ENCODE data around the gene ANAPC1.
"Not testable (repeated sequence)": the region's sequence is repeated elsewhere in the genome, so short reads cannot be mapped to it uniquely, and the experiment has no call there.

The ANAPC1 gene

DNA sequence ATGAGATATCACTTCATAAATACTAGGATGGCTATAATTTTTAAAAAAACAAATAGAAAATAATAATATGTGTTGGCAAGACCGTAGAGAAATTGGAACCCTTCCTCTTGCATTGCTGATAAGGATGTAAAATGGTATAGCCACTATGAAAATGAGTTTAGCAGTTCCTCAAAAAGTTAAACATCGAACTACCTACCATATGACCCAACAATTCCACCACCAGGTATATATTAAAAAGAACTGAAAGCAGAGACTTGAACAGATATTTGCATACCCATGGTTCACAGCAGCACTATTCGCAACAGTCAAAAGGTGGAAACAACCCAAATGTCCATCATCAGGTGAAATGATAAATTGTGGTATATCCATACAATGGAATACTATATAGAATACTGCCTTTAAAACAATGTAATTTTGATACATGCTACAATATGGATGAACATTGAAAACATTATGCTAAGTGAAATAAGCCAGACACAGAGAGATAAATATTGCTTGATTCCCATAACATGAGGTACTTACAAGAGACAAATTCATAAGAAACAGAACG, 55.7 kb downstream of the ANAPC1 start:
- not testable (repeated sequence) for DNase-seq (ENCODE audit: low read depth); H3K4me3 ChIP-seq (ENCODE audit: low read depth, low read length)

DNA sequence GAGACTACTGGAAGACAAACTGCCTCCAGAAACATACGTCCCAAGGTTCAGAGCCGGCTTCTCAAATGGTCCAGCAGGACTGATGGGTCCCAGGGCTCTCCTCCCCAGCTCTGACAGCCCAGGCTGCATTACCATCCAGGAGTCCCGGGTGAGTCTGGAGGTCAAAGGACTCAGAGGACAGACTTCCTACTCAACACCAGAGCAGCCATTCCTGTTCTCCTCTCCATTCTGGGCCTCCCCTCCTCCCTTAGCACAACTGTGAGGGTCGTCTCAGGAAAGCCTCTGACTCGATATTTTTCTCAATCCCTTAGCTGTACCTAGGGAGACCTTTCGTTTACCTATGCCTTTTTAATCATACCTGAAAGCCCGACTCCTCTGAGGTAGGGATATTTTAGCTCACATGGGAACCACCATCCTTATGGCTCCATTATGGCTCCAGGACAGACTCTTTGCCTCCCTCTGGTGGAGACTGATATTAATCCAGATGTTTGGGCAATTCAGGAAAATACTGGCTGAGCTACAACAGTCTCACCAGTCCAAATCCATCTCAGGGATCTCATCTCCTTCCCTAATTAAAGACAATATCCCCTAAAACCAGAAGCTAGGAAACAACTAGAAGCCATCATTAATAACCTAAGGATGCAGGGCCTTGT, 70.9 kb downstream of the ANAPC1 start:
- H3K4me3 ChIP-seq (ENCODE audit: low read depth, low read length): not testable (repeated sequence)

DNA sequence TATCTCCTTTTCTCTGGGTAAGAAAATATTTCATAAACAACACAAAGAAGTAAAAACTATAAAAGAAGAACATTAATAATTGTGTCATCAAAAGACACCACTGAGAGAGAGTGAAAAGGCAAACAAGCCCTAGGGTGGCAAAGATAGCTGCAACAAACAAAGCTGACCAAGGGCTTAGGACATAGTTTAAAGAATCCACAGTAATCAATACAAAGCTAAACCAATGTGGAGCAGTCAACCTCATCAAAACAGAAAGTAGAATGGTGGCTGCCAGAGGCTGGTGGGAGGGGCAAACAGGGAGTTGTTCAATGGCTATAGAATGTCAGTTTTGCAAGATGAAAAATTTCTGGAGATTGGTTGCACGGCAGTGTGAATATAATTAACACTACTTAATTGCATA, 93.4 kb downstream of the ANAPC1 start:
- H3K4me3 ChIP-seq (ENCODE audit: low read depth, low read length); DNase-seq (ENCODE audit: low read depth): not testable (repeated sequence)

More for the DNA sequence above, 70.9 kb downstream of the ANAPC1 start:
- not testable (repeated sequence) for DNase-seq (ENCODE audit: low read depth)

DNA sequence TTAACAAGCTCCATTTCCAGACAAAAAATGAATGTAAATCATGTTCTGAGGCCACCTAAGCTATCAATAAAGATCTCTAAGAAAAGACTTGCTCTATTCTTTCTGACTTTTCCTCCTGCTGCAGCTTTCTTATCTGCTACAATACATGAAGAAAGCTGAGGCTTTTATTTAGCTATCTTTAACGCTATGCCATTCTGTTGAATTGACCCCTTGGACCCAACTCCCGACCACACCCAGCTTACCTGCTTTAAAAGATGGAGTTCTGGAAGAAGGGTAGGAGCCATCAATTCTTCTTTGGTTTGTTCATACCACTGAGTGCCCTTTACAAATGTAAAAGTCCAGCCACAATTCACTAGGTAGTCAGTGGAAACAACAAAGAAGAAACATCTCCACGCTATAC, 99.9 kb downstream of the ANAPC1 start:
- not testable (repeated sequence) for DNase-seq (ENCODE audit: low read depth); H3K4me3 ChIP-seq (ENCODE audit: low read depth, low read length)

DNA sequence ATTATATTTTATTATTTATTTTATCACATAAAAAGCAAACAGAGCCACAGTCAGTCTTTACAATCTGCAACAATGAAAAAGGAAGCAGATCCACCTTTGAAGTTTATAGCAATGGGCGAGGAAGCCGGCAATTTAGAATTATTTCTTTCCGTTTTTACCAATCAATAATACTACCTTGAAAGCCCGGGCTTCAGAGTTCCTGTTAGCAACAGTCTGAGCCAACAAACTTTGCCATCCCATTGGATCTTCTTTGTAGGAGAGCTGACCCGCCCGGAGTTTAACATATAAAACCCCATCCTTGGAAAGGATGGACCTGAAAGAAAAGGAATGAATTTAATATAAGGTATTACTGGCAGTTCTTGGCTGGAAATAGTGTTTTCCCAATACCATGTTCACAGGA, 101.8 kb downstream of the ANAPC1 start:
- not testable (repeated sequence) for H3K4me3 ChIP-seq (ENCODE audit: low read depth, low read length); DNase-seq (ENCODE audit: low read depth)

DNA sequence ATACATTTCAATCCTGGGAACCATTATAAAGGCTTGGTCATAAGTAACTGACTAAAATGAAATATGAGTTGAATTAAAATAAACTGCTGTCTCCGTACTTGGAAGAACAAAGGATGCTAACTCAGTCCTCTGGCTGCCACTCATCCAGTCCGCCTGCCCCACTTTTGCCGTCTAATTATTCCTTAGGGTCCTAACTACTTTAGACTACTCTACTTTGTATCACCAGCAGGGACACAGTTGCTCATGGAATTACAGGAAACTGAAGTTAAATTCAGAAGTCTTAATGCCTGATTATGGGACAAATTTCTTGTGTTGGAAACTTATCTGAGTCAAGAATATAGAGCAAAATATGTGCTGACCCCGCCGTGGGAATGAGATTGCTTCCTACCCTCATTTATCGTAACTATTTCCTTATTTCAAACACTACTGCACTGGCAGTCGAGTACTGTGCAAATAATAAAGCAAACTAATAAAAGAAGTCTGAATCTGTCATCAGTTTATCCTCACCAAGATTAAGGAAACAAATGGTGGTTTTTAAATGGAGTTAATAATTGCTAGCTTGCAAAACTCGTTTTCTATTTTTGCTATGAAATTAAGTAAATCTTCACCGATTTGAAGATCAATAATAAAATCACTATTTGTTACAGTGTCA, 102.4 kb downstream of the ANAPC1 start:
- not testable (repeated sequence) for DNase-seq (ENCODE audit: low read depth); H3K4me3 ChIP-seq (ENCODE audit: low read depth, low read length)

DNA sequence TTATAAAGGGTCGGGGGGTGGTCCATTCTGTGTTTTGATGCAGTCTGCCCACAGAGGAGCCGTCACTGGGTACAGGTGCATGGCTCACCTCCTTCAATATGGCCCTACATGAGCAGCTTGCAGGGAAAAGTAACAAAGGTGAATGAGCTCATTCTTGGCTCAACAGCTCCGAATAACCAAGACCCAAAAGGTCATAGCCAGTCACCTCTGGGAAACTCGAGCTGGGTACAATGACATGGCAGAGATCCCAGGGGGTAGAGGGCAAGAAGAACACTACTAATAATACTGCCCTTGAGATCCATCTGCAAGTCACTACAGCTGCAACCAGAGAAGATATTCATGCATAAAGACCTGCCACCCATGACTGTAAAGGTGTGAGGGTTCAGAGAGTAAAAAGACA, 106.8 kb downstream of the ANAPC1 start:
- not testable (repeated sequence) for H3K4me3 ChIP-seq (ENCODE audit: low read depth, low read length); DNase-seq (ENCODE audit: low read depth)

DNA sequence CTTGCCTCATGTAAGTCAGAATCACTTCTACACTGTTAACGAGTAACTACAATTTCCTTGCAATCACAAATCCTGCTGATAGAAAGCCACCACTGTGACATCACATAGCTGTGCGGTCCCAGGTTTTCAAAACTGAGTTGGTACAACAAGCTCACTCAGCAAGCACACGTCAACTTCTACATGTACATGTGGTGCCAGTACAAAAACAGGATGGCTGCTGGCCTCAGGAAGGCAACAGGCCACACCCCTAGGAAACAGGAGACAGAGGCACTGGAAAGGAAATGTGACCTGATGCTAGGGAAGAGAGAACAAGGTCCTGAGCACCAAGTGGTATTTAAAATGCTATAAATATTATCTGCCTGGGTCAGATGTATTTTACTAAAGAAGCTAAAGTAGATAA, 107.7 kb downstream of the ANAPC1 start:
- not testable (repeated sequence) for H3K4me3 ChIP-seq (ENCODE audit: low read depth, low read length); DNase-seq (ENCODE audit: low read depth)

DNA sequence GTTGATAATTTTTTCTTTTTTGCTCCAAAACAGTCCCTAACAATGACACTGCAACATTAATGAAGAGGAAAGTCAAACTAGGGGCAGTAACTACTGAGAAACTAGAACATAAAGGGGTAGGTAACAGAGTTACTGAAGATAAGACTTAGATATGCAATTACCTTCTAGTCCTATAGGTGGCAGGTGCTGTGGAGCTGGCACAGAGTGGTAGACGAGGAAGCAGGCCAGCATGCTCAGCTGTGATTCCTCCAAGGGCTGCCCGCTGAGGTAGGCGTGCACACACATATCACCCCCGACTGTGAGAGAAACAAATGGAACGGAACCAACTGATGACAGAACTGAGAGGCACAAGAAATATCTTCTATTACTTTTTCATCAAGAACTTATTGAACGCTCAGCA, 111.8 kb downstream of the ANAPC1 start:
- not testable (repeated sequence) for DNase-seq (ENCODE audit: low read depth); H3K4me3 ChIP-seq (ENCODE audit: low read depth, low read length)

DNA sequence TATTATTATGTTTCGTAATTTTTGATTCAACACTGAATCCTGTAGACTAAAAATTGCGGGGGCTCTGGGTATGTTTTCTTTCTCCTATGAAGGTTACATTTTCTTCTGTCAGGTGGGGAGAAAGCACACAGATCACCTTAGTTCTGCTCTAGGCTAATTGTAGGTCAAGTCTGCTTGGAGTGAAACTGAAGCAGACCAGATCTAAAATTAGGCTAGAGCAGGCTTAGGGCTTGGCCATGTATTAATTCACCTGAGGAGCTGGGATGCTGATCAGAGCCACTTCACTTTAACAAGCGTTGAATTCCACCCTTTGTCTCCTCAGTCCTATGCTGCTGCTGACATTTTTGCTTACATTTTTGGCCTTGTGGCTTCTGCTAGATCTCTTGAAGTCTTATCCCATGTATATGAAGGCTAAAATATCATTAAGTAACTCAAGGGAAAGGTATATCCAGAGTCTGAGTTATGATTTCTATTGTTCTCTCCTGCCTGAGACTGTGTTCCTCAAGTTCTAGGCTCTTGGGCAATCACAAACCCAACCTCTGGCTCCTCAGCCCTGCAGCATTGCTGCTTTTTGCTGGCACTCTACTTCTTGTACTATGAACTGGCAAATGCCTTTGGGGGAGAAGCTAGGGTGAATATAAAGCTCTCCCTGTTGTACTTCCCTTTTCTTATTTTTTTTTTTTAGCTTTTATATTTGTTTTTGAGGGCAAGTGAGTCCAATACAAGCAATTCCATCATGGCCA, 112.9 kb downstream of the ANAPC1 start:
- H3K4me3 ChIP-seq (ENCODE audit: low read depth, low read length): not testable (repeated sequence)

DNA sequence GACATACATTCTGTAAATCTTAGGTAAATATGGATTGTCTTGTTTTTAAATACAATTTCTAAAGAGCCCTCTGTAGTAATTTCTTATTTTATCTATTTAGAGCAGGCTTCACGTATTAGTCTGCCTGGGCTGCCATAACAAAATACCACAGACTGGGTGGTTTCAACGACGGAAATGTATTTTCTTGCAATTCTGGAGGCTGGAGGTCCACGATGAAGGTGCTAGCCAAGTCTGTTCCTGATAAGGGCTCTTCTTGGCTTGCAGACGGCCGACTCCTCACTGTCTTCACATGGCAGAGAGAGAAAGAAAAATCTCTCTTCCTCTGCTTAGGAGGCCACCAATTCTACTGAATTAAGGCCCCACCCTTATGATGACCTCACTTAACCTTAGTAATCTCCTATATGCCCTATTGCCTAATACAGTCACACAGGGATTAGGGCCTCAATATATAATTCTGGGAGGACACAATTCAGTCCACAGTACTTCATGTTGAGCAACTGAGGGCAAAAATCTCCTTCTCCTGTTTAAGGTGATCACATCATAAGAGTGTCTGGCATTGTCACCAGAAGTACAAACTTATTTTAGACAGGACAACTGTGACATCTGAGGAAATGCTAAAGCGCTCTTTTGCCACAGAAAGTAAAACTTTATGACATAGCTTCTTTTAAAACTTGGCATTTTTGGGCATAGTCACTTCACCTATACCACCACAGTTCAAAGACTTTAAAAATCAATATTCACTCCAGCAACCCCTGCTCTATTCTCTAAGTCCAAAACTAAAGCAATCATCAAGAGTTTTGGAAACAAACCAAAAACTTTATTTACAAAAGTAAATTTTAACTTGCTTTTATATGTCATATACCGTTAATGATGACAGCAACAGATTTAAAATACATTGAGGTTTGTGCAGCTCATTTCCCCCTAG, 115.5 kb downstream of the ANAPC1 start:
- H3K4me3 ChIP-seq (ENCODE audit: low read depth, low read length); DNase-seq (ENCODE audit: low read depth): not testable (repeated sequence)

More for the DNA sequence above, 112.9 kb downstream of the ANAPC1 start:
- DNase-seq (ENCODE audit: low read depth): not testable (repeated sequence)

DNA sequence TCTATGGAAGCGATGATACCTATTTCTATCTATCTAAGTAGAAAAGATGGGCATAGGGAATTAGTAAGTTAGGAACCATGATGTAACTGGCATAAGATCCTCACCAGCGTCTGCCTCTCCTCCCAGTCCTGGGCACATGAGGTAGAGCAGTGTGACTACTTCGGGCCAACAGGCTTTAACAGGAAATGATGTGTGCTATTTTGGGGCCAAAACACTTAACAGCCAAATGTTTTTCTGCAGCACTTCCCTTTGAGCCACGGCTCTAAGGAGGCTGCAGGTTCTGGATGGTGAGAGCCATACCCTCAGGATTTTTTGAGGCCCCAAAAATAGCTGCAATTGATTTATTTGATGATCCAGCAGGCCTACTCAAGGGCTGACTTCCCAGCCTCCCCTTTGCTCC, 116.9 kb downstream of the ANAPC1 start:
- H3K4me3 ChIP-seq (ENCODE audit: low read depth, low read length); DNase-seq (ENCODE audit: low read depth): not testable (repeated sequence)

DNA sequence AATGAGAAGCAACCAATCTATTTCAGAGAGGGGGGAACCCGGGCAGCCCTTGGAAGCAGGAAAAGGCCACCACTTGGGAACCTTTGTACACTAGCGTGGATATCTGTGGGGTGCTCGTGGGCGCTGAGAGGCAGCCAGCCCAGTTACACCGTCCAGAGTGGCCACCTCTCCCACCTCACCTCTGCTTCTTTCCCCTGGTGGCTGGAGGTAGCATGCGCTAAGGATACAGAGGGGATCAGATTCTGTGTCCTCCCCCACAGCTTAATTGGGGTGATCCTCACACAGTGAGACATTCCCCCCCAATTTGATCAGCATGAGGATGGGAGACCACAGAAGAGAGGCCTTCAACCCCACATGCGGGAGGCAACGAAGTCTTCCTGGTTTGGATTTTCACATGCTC, 117.7 kb downstream of the ANAPC1 start:
- H3K4me3 ChIP-seq (ENCODE audit: low read depth, low read length); DNase-seq (ENCODE audit: low read depth): not testable (repeated sequence)

DNA sequence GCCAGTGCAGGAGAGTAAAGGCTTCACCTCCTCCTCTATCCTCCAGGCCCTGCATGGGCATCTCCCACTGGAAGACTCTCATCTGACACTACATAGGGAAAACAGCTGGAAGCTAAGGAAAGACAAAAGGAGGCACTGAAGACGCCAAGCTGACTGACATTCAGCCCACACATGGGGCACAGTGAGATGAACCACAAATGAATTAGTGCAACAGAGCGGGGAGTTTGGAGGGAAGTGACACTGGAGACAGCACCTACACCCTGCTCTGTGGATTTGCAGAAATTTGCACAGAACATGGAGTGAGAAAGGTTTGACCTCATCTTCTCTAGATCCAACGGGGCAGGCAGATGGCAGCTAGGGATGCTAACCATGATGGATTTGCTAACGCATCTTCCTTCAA, 119.8 kb downstream of the ANAPC1 start:
- not testable (repeated sequence) for H3K4me3 ChIP-seq (ENCODE audit: low read depth, low read length); DNase-seq (ENCODE audit: low read depth)

DNA sequence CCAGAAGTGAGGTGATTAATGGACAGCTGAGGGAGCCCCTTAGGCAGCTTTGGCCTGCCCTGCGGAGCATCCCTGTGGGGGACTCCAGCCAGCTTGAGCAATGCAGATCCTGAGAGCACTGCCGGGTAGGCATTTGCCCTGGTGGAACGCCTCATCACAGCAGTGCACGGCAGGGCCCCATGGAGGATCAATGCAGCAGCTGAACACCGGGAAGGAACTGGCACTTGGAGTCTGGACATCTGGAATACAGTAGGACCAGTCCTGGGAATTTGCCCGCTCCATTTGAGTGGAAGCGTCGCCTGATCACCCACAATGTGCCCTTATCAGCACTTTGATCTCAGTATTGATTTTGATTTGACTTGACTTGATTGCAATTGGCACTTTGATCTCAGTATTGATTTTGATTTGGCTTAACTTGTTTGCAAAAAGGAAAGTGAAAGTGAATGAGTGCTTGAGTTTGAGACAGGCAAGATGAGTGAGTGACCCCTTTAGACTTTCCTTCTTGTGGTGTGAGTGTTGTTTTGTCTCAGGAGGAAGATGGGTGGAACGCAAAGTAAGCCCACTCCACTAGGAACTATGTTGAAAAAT, 123.2 kb downstream of the ANAPC1 start:
- H3K4me3 ChIP-seq (ENCODE audit: low read depth, low read length); DNase-seq (ENCODE audit: low read depth): not testable (repeated sequence)

DNA sequence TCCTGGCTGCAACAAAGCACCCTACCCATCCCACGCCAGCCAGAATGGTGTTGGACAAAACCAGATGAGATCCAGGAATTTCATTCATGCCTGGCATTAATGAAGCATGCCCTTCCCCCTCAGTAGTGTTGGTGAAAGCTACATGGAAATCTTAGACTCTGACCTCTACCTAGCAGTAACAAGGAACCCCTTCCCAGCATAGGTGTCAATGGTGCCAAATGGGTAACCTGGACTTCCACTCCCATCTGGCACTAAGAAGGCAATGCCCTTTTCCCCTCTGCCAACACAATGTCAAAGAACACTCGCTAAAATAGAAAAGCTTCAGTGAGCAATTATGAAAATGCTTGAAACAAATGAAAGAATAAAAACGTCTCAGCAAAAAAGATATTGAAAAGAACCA, 131.5 kb downstream of the ANAPC1 start:
- not testable (repeated sequence) for H3K4me3 ChIP-seq (ENCODE audit: low read depth, low read length)

DNA sequence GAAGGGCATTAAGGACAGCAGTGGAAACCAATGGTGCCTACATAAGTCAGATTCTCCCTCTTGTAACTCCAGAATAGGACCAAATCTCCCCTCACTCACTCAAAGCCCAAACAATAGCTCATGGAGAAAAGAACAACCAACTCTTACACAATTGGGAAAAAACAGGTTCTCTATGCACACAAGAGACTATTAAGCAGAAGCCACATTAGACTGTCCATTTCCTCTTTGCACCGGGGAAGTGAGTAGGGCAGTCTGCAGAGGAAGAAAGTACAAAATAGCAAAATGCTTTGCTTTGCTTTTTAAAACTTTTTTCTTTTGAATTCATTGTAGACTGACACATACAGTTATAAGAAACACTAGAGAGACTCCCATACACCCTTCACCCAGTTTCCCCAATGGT, 133.4 kb downstream of the ANAPC1 start:
- DNase-seq (ENCODE audit: low read depth); H3K4me3 ChIP-seq (ENCODE audit: low read depth, low read length): not testable (repeated sequence)

More for the DNA sequence above, 131.5 kb downstream of the ANAPC1 start:
- not testable (repeated sequence) for DNase-seq (ENCODE audit: low read depth)

DNA sequence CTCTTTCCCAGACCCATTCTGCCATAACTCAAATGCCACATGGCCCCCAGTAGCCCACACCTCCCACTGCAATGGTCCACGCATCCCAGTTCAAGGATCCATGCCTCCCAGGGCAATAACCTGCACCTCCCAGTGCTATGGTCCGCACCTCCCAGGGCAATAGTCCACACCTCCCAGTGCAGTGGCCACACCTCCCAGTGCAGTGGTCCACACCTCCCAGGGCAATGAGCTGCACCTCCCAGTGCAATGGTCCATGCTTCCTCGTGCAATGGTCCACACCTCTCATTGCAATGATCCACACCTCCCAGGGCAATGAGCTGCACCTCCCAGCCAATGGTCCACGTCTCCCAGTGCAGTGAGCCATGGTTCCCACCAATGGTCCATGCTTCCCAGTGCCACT, 135.6 kb downstream of the ANAPC1 start:
- DNase-seq (ENCODE audit: low read depth); H3K4me3 ChIP-seq (ENCODE audit: low read depth, low read length): not testable (repeated sequence)

Measured in GM12865 (cell line).